NCI-H1436 treated with DMSO at 0.1 percent for 48 hours (cell line): ENCODE data around the gene PDE10A.

Experiments used
- DNase-seq: peaks from one replicate; lab custom pipeline; 2025; lab: John Stamatoyannopoulos, UW

PDE10A gene

DNA sequence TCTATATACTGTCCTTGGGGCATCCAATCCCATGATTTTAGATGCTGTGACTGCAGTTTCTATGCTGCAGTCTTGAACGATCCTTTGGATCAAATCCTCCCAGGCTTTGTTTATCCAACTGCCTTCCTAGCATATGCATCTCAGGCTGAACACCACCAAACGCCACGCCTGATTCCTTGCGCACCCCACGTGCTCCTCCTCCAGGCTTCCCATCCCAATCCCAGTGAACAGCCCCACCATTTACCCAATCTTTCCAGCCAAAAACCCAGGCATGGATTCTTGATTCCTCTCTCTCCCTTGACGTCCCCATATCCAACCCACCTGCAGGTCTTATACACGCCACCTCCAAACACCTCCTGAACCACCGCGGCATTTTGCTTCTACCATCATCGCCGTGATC is 7.8 kb downstream of the PDE10A start:
- DNase-seq: no peak

DNA sequence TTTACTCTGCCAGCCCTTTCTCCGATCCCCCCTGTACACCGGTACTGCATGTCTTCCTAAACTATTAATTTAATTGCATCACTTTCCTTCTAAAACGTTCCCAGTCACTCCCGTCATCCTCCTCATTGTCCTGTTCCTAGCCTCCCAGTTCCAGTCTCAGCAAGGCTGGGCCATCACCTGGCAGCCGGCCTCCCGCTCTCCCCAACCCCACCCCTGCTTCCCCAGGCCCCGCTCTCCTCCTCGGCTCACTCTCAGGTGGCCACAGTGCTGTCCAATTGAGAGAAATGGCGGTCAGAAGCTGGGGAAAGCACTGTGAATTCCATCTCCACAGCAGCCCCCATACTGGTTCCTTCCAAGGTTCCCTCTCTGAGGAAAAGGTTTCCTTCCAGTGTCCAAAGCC is 8.9 kb downstream of the PDE10A start:
- no peak for DNase-seq

DNA sequence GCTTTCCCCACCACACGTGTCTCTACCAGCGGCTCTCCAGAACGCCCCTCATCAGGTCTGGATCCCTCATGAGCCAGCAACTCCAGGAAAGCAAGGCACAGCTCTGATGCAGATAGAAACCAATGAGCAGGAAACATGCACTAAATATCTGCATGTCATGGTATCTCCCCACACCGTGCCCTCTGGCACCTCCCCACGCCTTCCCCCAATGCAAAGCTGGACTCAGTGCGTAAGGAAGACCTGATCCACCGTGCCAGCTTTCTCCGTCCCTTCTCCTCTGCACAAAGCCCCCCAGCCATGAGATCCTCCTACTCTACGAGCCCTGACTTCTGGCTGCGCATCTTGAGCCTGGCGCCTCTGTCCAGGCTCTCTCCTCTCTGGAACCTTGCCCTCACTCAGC is 9.4 kb downstream of the PDE10A start:
- DNase-seq: no peak

DNA sequence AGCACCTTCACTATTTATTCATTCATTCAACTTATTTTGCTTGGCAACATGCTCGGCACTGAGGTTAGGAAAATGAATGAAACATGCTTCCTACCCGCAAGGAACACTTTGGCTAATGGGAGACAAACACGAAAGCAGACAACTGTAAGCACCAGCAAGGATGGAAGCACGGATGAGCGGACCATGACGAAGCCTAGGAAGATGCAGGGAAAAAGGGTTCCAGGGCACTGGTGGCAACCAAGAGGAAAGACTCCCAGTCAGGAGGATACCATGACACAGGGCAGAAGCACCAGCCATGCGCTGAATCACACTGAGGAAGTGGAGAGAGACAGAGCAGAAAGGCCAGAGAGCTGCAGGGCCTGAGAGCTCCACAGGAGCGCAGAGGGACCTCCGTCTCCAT is 9.8 kb downstream of the PDE10A start:
- DNase-seq: no peak

DNA sequence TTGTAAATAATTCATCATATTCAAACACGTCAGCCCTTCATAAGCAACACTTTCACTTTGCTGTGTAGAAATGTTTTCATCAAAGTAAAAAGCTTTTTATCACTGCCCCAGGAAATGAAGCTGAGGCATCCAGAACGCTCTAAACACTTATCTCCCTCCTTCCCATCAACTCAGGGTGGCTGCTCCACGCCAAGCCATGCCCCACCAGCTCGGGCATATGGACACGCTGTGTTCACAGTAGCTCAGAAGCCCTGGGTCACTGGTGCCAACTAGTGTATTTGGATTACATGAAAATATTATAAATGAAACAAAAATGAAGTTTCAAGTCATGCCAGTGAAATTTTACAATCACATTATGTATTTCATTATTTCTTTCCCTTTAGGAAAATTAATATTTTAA is 10.3 kb downstream of the PDE10A start:
- no peak for DNase-seq

DNA sequence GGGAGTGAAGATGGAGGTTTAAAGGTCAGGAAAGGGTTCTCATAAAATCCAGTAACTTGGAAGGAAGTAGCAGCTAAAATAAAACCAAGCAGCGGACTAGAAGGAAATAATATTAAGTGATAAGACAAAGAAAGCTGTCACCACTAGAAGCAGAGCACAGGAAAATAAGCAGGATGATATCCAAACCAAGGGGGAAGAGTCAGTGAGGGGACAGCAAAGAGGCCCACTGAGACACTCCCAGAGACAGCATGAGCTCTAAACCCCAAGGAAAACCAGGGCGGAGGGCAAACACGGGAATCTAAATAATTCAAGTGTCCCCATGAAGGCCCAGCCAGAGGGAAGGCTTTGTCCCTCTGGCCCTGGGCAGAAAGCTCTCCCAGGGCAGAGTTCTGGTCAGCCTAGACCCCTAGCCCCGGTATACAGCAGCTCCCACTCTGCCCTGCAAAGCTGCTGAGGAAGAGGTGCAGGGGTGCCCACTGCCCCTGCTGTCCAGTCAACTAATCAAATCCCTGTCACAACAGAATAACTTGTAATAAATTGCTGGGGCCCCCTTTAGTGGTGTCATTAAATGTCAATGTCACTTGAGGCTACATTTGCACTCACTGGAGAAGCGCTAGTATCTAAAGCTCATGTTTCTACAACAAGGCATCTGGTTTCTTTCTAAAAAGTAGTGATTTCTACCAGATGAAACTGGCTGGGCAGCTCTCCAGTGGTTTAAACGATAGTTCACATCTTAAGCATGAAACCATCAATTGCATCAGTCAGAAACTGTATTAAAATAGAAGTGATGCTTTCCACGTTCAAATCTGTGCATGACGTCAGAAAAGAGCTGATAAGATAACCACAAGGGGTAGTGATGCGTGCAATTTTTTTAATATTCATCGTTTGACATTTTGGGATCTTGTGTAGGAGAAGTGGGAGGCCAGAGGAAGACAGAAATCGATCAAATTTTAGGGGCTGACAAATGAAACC is 13.6 kb downstream of the PDE10A start:
- DNase-seq: no peak

DNA sequence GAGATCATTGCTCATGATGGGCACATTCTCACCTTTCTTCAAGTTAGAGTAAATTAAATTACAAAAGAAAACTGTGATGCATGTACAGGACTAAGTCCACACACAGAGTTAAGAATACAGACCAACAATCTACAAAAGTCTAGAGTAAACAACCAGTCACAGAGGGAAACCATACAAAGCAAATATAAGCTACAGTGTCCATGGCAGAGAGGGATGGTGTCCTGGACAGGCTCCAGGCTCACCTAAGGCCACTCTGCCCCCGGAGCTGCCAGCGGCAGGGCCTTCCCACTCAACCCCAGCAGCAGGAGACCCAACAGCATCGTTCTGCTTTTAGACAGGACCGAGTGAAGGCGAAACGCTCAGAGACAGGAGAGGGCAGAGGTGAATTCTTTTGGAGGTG is 16.0 kb downstream of the PDE10A start:
- DNase-seq: no peak

DNA sequence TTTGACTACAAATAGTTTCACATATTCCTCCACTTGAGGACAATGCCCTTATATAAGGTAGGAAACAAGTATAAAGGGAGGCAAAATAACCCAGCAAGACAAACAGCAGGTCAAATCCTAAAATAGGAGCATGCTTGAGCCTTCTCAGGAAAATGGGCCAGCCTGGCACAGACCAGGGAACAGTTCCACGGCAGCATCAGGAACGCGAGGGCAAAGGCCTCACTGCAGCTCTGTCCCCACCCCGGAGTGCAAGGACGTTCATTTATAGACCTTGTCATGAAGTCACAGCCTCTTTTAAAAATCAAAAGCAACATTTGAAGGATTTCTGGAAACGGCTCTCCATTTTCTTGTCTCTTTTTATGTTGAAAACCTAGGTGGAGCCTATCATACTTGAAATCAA is 17.1 kb downstream of the PDE10A start:
- no peak for DNase-seq

DNA sequence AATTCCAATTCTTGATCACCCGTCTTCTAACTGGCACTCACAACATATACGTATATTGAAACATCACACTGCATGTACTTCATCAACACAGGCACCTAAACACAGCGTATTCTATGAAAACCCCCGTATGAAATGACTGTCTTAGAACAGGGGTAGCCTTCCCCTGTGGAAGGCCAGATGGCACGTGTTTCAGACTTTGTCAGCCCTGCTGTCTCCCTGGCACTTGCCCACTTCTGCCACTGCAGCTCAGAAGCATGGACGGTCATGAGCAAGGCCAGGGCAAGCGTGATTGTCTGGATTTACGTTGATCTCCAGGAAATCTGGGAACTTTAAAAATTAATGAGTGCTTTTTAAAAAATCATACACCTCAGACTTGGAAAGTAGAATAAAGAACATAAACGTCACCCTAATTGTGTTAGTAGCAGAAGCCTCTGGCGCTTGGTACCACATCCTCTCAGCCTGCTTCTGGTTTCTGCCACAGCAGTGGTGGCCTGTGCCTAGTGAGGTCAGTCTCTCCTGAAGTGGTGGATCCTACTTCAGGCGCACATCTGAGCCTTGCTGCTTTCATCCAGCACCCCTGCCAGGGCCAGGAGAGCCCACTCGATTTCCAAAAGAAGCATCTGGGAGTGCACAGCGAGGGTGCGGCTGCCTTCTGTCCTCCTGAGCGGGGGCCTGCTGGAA is 18.3 kb downstream of the PDE10A start:
- DNase-seq: no peak

DNA sequence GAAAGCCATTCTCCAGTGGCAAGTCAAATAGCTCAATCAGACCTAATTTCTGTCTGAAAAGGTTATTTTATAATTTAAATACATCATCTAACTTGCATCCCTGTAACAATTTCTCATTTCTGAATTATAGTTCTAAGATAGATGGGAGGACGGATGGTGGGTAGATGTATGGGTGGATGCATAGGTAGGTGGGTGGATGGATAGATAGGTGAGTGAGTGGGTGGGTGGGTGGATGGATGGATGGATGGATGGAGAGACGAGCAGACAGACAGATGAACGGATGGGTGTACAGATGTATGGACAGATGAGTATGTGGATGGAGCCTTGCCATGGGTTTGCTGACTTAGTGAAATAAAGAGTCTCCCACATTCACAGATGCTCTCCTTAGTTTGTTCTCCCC is 20.0 kb downstream of the PDE10A start:
- no peak for DNase-seq

DNA sequence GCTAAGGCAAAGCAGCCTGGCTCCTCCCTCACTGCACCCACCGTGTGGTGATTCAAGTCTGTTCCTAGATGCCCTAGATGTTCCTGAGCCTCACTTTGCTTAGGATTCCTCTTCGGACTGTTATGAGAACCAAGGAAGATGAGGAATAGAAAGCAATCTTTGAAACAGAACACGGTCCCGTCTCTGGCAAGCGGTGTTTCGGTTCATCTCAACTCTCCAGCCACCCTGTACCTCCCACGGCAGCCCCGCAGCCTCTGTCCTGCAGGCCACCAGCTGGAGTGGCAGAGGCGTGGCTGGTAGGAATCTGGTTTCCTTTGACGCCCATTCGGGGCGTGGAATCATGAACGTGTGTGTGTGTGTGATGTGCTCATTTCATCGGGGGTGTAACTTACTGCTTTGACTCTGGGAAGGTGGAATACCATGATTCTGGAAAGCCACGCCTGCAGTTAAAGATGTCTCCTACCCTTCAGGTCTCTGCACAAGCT is 21.3 kb downstream of the PDE10A start:
- DNase-seq: no peak

DNA sequence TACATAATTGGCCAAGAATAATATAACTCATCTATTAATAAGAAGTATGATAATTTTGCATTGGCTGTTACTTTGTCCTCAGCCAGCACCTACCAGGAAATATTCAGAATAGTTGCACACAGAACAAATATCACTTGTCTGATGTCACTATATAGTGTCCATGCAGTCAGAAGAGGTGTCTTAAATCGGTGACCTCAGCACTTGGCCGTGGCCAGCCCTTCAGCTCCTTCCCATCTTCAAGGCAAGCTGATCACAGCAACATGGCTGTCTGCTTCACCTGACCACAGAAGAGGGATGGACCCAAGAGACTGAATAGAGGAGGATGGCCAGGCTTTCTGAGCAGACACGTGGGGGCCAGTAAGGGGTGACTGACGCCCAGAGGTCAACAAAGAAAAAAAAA is 22.2 kb downstream of the PDE10A start:
- DNase-seq: no peak

DNA sequence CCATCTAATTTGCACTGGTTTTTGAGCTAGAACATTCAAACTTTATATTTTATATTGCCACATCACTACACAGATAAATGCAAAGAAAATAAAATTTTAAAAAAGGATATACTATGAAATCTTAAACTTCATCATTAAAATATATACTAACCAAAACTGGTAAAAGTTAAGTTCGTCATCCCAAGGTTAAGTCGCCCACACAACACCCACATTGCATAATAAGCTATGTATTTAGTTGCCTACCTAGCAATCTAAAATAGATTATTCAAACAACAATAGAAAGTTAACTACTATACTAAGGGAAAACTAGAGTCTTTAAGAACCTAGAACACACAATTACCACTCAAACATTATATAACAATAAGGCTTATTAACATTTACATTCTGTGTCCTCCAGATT is 24.5 kb downstream of the PDE10A start:
- no peak for DNase-seq

DNA sequence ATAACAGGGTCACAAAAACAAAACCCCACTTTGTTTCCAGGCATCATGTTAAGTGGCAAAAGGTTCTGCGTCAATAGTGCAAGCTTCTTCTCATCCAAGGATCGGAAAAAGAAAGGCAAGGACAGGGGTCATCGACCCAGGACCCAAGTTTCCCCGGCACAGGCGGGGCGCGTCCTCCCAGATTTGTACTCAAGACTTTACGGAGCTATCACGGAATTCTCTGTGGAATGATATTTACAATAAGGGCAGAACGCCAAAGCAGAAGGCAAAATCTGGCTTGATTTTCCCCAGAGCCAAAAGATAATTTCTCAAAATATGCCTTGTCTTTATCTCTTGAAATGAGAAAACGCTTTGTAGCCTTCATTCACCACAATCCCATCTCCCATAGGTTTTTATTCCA is 25.5 kb downstream of the PDE10A start:
- DNase-seq: no peak

DNA sequence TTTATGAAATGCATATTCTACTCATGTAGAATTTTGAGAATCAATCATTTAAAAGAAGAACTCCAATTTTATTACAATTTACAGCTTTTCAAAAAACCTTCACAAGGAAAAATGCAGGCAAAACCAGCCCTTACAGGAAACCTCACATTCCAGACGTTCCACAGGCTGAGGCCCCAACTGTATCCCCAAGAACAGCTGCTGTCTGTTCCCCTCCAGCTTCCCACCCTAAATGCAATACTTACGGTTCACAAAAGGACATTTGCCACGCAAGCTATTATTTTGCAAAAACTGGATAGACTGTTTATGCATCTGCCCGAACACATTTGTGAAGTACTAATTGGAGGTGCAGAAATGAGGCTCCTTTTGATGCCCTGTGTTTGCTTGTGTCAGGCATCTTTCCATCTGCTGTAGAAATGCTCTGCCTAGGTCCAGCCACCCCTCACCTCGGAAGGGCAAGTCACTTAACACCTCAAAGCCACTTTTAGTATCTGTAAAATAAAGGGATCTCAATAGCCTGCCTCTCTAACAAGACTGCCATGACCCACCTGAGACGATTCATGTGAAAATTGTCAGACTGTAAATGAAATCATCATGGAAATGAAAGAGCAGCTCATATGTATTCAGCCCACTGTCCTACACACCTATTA is 26.5 kb downstream of the PDE10A start:
- no peak for DNase-seq

DNA sequence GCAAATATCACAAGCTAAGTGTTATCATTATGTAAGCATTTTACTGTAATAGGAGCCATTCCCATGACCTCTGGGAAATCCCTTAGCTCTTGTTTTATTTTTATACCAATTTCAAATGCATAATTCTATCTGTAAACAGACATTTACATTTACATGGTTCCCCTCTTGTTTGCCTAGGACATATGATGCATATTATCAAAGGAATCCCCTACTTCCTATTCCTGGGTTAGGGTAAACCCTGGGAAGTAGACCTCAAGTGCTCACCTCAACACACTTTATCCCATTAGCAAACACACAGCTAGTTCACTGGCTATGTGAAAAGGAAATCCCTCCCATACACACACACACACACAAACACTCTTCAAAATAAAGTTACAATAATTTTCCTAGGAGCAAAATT is 27.1 kb downstream of the PDE10A start:
- no peak for DNase-seq

DNA sequence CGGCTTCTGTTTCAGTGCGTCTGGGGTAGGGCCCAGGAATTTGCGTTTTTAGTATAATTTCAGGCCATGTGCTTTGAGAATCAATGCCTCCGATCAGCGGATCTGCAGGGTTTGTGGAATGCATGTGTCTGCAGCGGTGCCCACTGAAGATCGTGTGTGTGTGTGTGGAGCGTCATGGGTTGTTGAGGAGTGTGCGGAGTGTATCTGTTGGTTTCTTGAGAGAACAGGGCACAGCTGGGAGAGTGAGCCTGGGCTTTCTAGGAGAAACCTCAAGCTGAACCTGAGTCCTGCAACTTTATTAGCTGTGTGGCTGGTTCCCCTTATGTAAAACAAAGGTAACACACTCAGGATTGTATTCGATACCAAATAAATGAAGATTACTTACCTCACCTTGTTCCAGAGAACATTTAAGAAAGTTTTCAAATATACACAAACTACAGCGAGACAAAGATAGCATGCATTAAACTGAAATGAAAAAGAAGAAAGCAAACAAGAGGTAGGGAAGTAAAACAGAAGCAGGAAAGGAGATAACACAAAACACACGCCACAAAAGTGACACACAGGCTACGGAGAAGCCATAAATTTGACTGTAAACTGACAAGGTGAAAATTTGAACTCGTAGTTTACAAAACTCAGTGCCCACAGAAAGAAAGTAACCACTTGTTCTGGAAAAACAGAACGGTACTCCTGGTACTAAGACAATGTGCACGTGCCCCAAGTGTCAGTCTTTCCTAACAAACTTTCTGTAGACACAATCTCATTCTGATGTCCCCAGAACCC is 28.8 kb downstream of the PDE10A start:
- DNase-seq: no peak

DNA sequence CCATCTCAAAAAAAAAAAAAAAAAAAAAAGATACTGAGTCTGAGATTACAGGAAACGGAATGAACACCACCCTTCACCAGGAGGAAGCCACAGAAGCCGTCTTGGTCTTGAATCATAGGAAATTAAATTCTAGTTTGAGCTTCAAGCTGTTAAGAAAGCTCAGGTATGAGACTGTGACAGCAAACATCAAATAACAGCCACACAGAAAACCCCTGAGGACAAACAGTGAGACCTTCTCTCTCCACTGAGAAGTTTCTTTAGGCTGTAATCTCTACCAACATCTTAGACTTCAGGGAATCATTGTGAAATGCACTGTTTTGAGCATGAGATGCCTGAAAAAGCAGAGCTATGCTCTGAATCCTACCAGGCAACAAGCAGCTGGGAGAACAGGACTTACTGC is 30.8 kb downstream of the PDE10A start:
- no peak for DNase-seq

DNA sequence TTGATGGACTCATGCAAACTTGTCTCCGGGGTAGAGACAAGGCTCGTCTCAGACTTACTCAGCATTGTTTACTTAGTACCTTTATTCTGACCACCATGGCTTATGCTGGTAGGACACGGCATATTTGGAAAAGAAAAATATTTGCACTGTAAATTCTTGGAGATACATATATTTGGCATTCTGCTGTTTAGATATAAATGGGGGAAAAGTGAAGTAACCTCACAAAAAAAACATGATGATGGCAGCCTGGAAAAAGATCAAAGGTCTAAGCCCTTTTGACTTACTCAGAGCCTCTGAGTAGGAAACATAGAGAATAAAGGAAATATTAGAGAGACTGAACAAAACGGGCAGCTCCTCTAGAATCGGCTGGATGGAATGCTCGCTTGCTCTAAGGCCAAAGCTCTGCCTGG is 32.5 kb downstream of the PDE10A start:
- DNase-seq: no peak

DNA sequence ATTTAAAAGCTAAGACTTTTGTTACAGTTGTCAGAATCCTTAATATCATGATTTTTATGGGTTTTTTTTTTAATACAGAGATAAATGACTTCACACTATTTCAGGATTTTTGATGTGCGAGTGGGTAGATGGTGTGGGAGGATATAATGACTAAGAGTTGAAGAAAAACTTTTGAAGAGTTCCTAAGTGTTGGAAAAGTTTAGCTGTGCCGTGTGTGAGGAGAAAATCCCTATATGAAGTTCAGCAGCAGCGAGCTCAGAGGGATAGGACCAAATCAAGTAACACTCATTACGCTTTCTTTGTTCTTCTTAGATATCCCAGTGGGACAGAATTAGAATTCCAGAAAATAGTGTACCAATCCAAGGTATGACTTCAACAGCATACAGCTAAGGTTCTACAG is 34.1 kb downstream of the PDE10A start:
- DNase-seq: no peak

DNA sequence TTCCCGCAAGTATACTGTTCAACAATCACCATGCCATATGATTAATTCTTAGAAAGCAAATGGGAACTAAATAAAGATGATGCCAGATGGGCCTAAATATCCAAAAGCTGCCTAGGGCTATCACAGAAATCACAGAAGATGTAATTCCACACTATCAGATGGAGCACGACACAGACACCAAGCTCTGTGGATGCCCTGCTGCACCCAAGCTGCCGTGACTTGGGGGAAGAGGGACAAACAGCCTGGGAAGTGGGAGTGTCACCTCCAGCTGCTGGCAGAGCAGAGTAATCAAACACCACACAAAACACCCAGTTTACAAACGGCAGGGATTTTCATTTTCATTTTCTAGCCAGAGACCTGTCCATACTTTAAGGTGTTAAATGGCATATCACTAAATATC is 35.7 kb downstream of the PDE10A start:
- DNase-seq: no peak

DNA sequence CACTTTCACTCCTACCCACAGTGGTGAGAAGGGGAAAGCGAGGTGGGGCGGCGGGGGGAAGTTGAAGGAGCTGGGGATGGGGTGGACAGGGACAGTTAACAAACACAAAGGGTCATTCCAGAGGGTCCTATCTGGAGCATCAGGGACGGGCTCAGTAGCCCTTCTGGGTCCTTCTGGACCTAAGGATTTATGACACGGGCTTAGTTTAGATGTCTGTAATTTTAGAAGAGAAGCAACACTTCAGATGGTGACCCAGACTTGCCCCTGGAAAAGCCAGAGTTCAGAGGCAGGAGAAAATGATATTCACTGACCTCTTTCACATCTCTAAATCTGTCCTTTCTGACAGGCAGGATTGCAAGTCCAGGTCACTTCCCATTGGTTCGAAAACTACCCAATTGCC is 36.3 kb downstream of the PDE10A start:
- DNase-seq: no peak
